Measurements from ENCODE around the gene PRM1. TPM values are rescaled to one million over a fixed set of nuclear protein-coding genes. Genes with fewer than 3 reads are reported as not detected.
A peak's percentile ranks its signal among the peaks of the same experiment; 100 is the strongest.

The PRM1 gene
- total and polyA plus RNA-seq, 2 of the 13 experiments (the other 11 are each of a cell fraction or from before 2014, with no cell fraction given): not detected

GRCh38 chr16:11329071-11329491, 48.0 kb upstream of the PRM1 start:
- Histone ChIP-seq H3K27ac (ENCODE audit: extremely low read length, insufficient read depth, low read length) (no peak overlapping the region), H2AFZ (ENCODE audit: low read length) (no peak overlapping the region), H3K79me2 (ENCODE audit: insufficient read depth, low read length) (no peaks in the 10 kb centered on the region), H3K4me1 (ENCODE audit: insufficient read depth, low read length) (peaks cover 71% of the 10 kb centered on the region), H4K20me1 (ENCODE audit: insufficient read depth, low read length) (no peaks in the 10 kb centered on the region), H3K4me3 (replicated peaks in 1 of 3; ENCODE audit: insufficient read depth in 1 of 3, low read depth in 2 of 3, low read length in 3 of 3) (peak overlapping the region in 1 of 3 experiments; percentile 6; a peak in 1 of 6 replicates), H3K36me3 (replicated peaks in 1 of 2; ENCODE audit: control insufficient read depth in 1 of 2, insufficient read depth in 2 of 2, low read length in 2 of 2) (no peaks in the 10 kb centered on the region), H3K4me2 (ENCODE audit: low read depth, low read length) (peak overlapping the region; percentile 60), H3K27me3 (ENCODE audit: control insufficient read depth in 1 of 2, insufficient read depth in 2 of 2, low read length in 2 of 2) (no peaks in the 10 kb centered on the region), H3K9me3 (ENCODE audit: low read length) (no peaks in the 10 kb centered on the region), H3K9ac (ENCODE audit: insufficient read depth, low read depth, low read length) (no peak overlapping the region)
- in situ Hi-C loops (cut with HindIII; ENCODE audit: extremely low pct_ligation_motif_present, low pct_unique_long_range_greater_than_20kb): no loop called here
- POLR2A ChIA-PET: interaction anchor here (1.4 kb wide), 1 partner anchor 73 kb away, joined by 4 read pairs; the partner anchor contains the start of gene SOCS1
- no peak for ATAC-seq
- CTCF ChIA-PET (ENCODE audit: low intra/inter-chr PET ratio, low total read pairs): no interaction called here
- no TSS peak for BruUV-seq (replicated peaks)
- intact Hi-C loops (cut with micrococcal nuclease; ENCODE audit: unreplicated experiment): no loop called here
- WGBS (ENCODE audit: low lambda C conversion rate): 6% methylated on average over 6 of the region's 6 CpGs
- peak; percentile 32 for FAIRE-seq
- no peak for DNase-seq (ENCODE audit: low spot score)
- peak; percentile 90 for TF ChIP-seq ZNF652 (CRISPR knock-in tag; IDR thresholded peaks at IDR 0.05; ENCODE audit: borderline replicate concordance, low read depth)
- TF ChIP-seq ZKSCAN5 (CRISPR knock-in tag; IDR thresholded peaks at IDR 0.05): no peak
- 0 out of 2 replicates have a peak, but pooled peaks have one; percentile 9 for TF ChIP-seq FOSL1 (CRISPR knock-in tag; IDR thresholded peaks at IDR 0.05; ENCODE audit: borderline replicate concordance)
- 0 out of 2 replicates have a peak, but pooled peaks have one; percentile 30 for TF ChIP-seq ZNF142 (CRISPR knock-in tag; IDR thresholded peaks at IDR 0.05)
- TF ChIP-seq TEF (CRISPR knock-in tag; IDR thresholded peaks at IDR 0.05): no peak
- TF ChIP-seq ZBTB10 (CRISPR knock-in tag; IDR thresholded peaks at IDR 0.05; ENCODE audit: borderline replicate concordance): 0 out of 2 replicates have a peak, but pooled peaks have one; percentile 34
- TF ChIP-seq ZNF644 (CRISPR knock-in tag; IDR thresholded peaks at IDR 0.05; ENCODE audit: low read depth): no peak
- TF ChIP-seq ZNF510 (CRISPR knock-in tag; IDR thresholded peaks at IDR 0.05; ENCODE audit: low read depth): no peak
- no peak for TF ChIP-seq YY1 (IDR thresholded peaks at IDR 0.05; ENCODE audit: insufficient read depth, insufficient replicate concordance, low read depth, low read length)
